Small intestine (tissue), 7 donors: ENCODE results near the gene CTU1. TPM values are rescaled to one million over a fixed set of nuclear protein-coding genes. Genes with fewer than 3 reads are reported as not detected.

Experiments used
- DNase-seq, 2 donors: peaks; one replicate each; pipeline versions ENCODE4 v3.0.0 to v3.0.0-alpha.2; 2013
- FAIRE-seq: peaks from 2 replicates; lab custom pipeline; 2012; peaks lifted over from hg19 to GRCh38; lab: Jason Lieb, UNC
- H3K27ac ChIP-seq, 3 donors: one replicate each; pipeline ENCODE4 v1.5.1; 2013; ENCODE audit warnings: low read length in 2 of 3, mild to moderate bottlenecking in 2 of 3, control low read depth in 1 of 3, inconsistent platforms in 1 of 3, low read depth in 1 of 3, moderate library complexity in 1 of 3
- H3K27me3 ChIP-seq, 3 donors: one replicate each; pipeline ENCODE4 v1.6.1; 2013; ENCODE audit warnings: low read length in 3 of 3, inconsistent platforms in 1 of 3; ENCODE audit not compliant: control insufficient read depth in 3 of 3, insufficient read depth in 3 of 3
- H3K36me3 ChIP-seq, 3 donors: one replicate each; pipeline ENCODE4 v1.6.1; 2013; ENCODE audit warnings: low read length in 3 of 3, inconsistent platforms in 1 of 3, low read depth in 1 of 3, mild to moderate bottlenecking in 1 of 3, moderate library complexity in 1 of 3; ENCODE audit not compliant: control insufficient read depth in 3 of 3, insufficient read depth in 2 of 3
- H3K4me1 ChIP-seq, 3 donors: one replicate each; pipeline ENCODE4 v1.6.1; 2013; ENCODE audit warnings: low read length in 2 of 3, inconsistent platforms in 1 of 3, low read depth in 1 of 3, mild to moderate bottlenecking in 1 of 3, moderate library complexity in 1 of 3; ENCODE audit not compliant: control insufficient read depth in 3 of 3, insufficient read depth in 2 of 3
- H3K4me3 ChIP-seq, 3 donors: one replicate each; pipeline ENCODE4 v1.5.1; 2013; ENCODE audit warnings: low read length in 3 of 3, control low read depth in 1 of 3, inconsistent platforms in 1 of 3, low read depth in 1 of 3, mild to moderate bottlenecking in 1 of 3, moderate library complexity in 1 of 3
- H3K9me3 ChIP-seq, 2 donors: one replicate each; pipeline ENCODE4 v1.6.1; 2013; ENCODE audit warnings: low read depth in 1 of 2, low read length in 1 of 2; ENCODE audit not compliant: control insufficient read depth in 2 of 2, insufficient read depth in 1 of 2
- whole genome bisulfite sequencing, 3 donors: extraction: QIAGEN DNeasy Blood & Tissue Kit; methylation state at CpG; one replicate each; pipeline ENCODE4 v1.1.7; 2013; 5-methylcytosine and 5-hydroxymethylcytosine counted together
- polyA plus RNA-seq, 4 donors: library from polyadenylated mRNA; stranded (reverse) in 3 of 4; unstranded in 1 of 4; fragments of 200-250 nt in 3 of 4; fragments of 120-200 nt in 1 of 4; gene quantifications; one replicate each; pipeline versions ENCODE4 v1.2.1 to v1.2.3, GENCODE V29; 2013
- donor health status: healthy with polysubstance abuse.
- donor health status: control.
- donor health status: control.
- donor health status: Bipolar disorder and iron deficiency.
- donor health status: healthy.

The CTU1 gene
- polyA plus RNA-seq, 4 donors = 1.3 to 4.0 (median 2.3) TPM

DNA sequence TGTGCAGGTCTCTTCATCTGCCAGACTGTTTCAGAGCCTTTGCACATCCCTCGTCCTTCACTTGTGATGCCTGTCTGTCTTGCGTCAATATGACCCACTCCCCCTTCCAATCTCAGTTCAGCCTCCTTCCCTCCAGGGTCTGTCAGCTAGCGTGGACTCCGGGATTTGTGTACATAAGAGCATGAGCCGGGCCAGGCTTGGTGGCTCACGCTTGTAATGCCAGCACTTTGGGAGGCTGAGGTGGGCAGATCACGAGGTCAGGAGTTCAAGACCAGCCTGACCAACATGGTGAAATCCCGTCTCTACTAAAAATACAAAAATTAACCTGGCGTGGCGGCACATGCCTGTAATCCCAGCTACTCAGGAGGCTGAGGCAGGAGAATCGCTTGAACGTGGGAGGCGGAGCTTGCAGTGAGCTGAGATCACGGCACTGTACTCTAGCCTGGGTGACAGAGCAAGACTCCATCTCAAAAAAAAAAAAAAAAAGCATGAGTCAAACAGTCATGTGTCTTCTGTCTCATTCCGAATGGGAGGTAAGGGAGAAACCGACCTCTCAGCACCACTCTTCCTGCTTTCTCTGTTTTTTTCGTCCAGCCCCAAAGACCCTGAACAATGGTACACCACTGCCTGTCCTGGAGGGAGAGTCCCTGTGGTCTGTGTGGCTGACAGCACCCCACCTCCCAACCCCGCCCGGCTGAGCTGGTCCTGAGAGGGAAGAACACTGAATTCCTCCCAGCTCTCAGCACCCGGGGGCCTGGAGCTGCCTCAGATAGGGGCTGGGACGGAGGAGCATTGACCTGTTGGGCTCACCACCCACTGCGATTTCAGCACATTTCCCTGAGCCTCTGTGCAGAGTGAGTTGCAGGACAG is 14.1 kb upstream of the CTU1 start:
- DNase-seq (no peak), FAIRE-seq (no peak)
- 64 to 72% (median 72%) methylated on average over 22 of the region's 22 CpGs for WGBS, 3 donors
- H3K27me3 ChIP-seq = peaks cover 0 to 2% (median 0%) of the 10 kb centered on the region in 3 donors
- peak overlapping the region in 1 of 3 donors; percentile 59 for H3K27ac ChIP-seq
- H3K4me1 ChIP-seq = no peaks in the 10 kb centered on the region
- H3K36me3 ChIP-seq = no peaks in the 10 kb centered on the region
- no peak overlapping the region for H3K4me3 ChIP-seq
- H3K9me3 ChIP-seq = no peaks in the 10 kb centered on the region

DNA sequence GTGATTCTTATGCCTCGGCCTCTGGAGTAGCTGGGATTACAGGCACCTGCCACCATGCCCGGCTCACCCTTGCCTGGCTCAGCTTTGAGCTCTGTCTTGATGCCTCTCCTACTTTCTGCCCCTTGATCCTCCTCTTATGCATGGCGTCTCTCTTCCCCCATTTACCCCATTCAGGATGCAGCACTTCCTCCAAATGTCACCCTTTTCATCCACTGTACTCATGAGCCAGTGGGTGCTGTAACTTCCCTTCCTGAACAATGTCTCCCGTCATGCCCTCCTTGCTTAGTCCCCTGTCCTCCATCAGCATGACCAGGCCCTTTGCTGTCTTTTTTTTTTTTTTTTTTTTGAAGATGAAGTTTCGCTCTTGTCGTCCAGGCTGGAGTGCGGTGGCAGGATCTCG is 13.0 kb upstream of the CTU1 start:
- 83 to 91% (median 90%) methylated on average over 8 of the region's 8 CpGs for WGBS, 3 donors
- Histone ChIP-seq H3K36me3 (no peaks in the 10 kb centered on the region), H3K4me1 (no peaks in the 10 kb centered on the region), H3K27ac (no peak overlapping the region), H3K4me3 (no peak overlapping the region), H3K27me3 (peaks cover 0 to 2% (median 0%) of the 10 kb centered on the region in 3 donors), H3K9me3 (no peaks in the 10 kb centered on the region)
- no peak for DNase-seq
- FAIRE-seq = no peak

DNA sequence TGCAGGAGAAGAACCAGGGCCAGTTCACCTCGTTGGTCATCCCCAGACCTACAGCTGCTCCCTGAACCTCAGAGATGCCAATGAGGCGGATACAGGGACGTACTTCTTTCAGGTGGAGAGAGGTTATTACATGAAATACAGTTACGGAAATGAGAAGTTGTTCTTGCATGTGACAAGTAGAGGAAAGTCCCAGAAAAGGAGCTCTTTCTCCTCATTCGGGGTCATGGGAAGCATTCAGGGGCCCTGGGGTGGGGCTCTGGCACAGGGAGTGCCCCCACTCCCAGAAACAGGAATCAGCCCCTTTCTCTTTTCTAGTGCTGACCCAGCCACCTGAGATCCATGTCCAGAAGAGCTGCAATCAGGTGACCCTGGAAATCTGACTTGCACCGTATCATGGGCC is 12.0 kb upstream of the CTU1 start:
- no peak for DNase-seq
- no peak overlapping the region for H3K4me3 ChIP-seq
- WGBS, 3 donors = 69 to 79% (median 75%) methylated on average over 6 of the region's 6 CpGs
- H3K9me3 ChIP-seq = no peaks in the 10 kb centered on the region
- no peaks in the 10 kb centered on the region for H3K36me3 ChIP-seq
- peaks cover 0 to 2% (median 0%) of the 10 kb centered on the region in 3 donors for H3K27me3 ChIP-seq
- no peak for FAIRE-seq
- no peaks in the 10 kb centered on the region for H3K4me1 ChIP-seq
- H3K27ac ChIP-seq = no peak overlapping the region

DNA sequence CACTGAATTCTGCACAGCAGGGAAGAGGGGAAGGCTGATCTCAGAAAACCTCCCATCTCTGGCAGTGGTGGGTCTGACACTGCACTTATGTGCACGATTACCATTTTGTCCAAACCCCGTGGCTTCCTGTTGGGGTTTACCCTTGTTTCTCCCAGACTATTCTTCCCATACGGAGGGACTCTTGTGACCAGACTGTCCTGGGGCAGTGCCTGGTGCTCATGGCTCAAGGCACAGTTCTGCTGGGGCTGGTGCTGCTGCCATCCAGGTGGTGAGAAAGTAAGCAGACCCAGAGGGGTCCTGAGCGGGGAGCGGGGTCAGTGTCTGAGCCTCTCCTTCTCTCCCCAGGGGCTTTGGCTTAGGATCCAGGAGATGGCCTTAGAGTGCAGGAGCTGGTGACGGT is 11.4 kb upstream of the CTU1 start:
- Histone ChIP-seq H3K9me3 (no peaks in the 10 kb centered on the region), H3K27me3 (peaks cover 0 to 2% (median 0%) of the 10 kb centered on the region in 3 donors), H3K4me3 (no peak overlapping the region), H3K27ac (peak overlapping the region in 1 of 3 donors; percentile 23), H3K36me3 (no peaks in the 10 kb centered on the region), H3K4me1 (no peaks in the 10 kb centered on the region)
- 74 to 85% (median 85%) methylated on average over 6 of the region's 6 CpGs for WGBS, 3 donors
- FAIRE-seq (no peak), DNase-seq (no peak)

DNA sequence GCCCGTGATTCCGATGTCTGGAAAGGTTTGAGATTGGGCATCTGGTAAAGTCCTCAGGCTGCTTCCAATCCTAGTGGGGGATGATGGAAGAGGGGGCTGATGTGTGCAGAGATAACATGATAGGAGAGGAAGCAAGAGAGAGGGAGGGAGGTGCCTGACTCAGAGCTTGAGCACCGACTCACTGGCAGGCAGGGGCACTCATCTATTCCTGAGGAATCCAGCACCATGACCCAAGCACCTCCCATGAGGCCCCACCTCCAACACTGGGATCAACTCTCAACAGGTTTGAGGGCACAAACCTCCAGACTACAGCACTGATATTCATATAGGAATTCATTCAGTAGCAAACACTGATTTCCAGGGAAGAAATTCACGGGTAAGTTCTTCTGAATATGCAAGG is 10.9 kb upstream of the CTU1 start:
- Histone ChIP-seq H3K27ac (no peak overlapping the region), H3K9me3 (no peaks in the 10 kb centered on the region), H3K4me3 (no peak overlapping the region), H3K27me3 (peaks cover 0 to 2% (median 0%) of the 10 kb centered on the region in 3 donors), H3K4me1 (no peaks in the 10 kb centered on the region), H3K36me3 (no peaks in the 10 kb centered on the region)
- DNase-seq (no peak), FAIRE-seq (no peak)
- 57 to 71% (median 63%) methylated on average over 4 of the region's 4 CpGs for WGBS, 3 donors

DNA sequence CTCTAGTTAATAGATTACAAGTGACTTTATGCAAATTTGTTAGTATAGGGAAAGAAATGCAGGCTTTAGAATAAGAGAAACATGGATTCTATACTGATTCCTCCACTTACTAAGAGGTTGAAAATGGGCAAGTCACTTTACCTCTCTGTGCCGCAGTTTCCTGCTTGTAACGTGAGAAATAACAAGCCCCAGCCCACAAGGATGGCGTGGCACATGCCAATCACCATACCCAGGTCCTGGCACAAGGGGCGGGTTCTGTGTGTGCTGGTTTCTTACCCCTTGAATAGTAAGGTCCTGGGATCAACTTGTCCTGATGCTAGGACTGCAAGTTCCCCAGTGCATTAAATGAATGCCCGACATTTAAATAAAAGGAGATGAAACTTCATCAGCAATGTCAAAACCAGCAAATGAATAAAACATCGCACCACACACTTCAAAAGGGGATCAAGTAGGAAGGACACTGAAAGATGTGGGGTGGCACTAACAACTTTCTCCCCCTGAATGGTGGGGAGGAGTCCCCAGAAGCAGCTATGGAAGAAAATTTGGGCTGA is 8.6 kb upstream of the CTU1 start:
- DNase-seq (no peak), FAIRE-seq (no peak)
- WGBS, 3 donors = 69 to 76% (median 75%) methylated on average over 6 of the region's 6 CpGs
- Histone ChIP-seq H3K9me3 (no peaks in the 10 kb centered on the region), H3K36me3 (no peaks in the 10 kb centered on the region), H3K27me3 (no peaks in the 10 kb centered on the region), H3K4me1 (no peaks in the 10 kb centered on the region), H3K4me3 (no peak overlapping the region), H3K27ac (no peak overlapping the region)

DNA sequence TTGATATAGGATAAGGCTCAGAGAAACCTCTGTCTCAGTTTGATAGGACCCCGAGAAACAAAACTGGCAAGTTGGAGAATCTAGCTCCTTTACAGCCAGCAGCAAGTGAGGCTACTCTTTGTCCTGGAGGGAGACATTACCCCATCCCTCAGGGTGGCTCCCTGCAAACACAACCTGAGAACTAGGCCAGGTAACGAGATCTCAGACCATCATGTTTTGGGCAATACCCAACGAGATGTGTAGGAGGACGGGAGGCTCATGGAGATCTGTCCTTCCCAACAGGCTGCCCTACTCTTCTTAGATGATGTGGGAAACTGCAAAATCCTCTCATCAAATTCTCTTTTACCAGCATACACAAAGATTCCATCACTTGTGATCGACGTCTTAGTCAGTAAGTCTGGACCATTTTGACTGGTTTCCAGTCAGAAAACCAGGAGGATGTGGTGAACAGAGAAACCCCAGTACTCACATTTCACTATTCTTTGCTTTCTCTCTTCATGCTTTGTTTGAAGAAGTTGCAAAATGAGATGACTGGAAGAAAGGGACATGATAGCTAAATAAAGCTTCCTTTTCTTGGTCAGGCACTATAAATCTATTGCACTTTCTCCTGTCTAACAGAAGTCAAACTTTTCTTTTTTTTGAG is 6.0 kb upstream of the CTU1 start:
- Histone ChIP-seq H3K4me1 (no peaks in the 10 kb centered on the region), H3K9me3 (no peaks in the 10 kb centered on the region), H3K27ac (no peak overlapping the region), H3K36me3 (no peaks in the 10 kb centered on the region), H3K27me3 (no peaks in the 10 kb centered on the region), H3K4me3 (no peak overlapping the region)
- FAIRE-seq (no peak), DNase-seq (no peak)
- 65 to 72% (median 68%) methylated on average over 6 of the region's 6 CpGs for WGBS, 3 donors

DNA sequence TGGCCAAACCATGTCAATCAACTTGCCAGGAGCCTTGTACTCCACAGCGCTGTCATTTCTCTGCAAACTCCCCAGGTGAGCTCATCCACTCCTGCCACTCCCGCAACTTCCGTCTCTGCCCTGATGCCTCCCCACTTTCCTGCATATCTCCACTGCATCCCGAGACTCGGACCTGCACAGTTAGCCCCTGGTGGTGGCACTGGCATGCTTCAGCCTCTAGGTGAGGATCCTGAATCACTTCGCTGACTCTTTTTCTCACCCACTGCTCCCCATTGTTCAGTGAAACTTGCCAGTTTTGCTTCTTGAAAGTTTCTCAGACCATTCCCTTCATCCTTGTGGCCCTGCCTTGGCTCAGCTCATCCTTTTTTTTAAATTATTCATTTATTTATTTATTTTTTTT is 3.4 kb upstream of the CTU1 start:
- H3K36me3 ChIP-seq = no peaks in the 10 kb centered on the region
- no peaks in the 10 kb centered on the region for H3K9me3 ChIP-seq
- FAIRE-seq (no peak), DNase-seq (no peak)
- H3K4me3 ChIP-seq = no peak overlapping the region
- no peaks in the 10 kb centered on the region for H3K27me3 ChIP-seq
- no peak overlapping the region for H3K27ac ChIP-seq
- 15 to 42% (median 37%) methylated on average over 6 of the region's 6 CpGs for WGBS, 3 donors
- H3K4me1 ChIP-seq = peaks cover 0 to 9% (median 2%) of the 10 kb centered on the region in 3 donors
